Esophagus squamous epithelium (tissue), 5 donors: ENCODE results near the gene GTPBP4. TPM values are rescaled to one million over a fixed set of nuclear protein-coding genes. Genes with fewer than 3 reads are reported as not detected.

Source experiments
- DNase-seq: peaks from one replicate; lab custom pipeline; 2025; lab: John Stamatoyannopoulos, UW
- H3K27ac ChIP-seq, 4 donors: fragments of 200-600 bp; sonication (generic); one replicate each; pipeline ENCODE4 v1.5.1; 2016 to 2019; ENCODE audit warnings: mild to moderate bottlenecking in 1 of 4
- H3K27me3 ChIP-seq, 4 donors: fragments of 200-600 bp; sonication (generic); 1 replicate in 3 of 4; 2 replicates in 1 of 4; pipeline versions ENCODE4 v1.5.1 to v1.6.0; 2017 to 2021; ENCODE audit warnings: antibody characterized with exemption in 1 of 4
- H3K36me3 ChIP-seq, 3 donors: fragments of 200-600 bp; sonication (generic); one replicate each; pipeline ENCODE4 v1.5.1; 2016 to 2019
- H3K4me1 ChIP-seq, 3 donors: fragments of 200-600 bp; sonication (generic); one replicate each; pipeline ENCODE4 v1.5.1; 2017 to 2019
- H3K4me3 ChIP-seq, 4 donors: fragments of 200-600 bp; sonication (generic); 1 replicate in 3 of 4; 2 replicates in 1 of 4; pipeline ENCODE4 v1.5.1; 2016 to 2019; ENCODE audit warnings: mild to moderate bottlenecking in 2 of 4, moderate library complexity in 1 of 4
- H3K9me3 ChIP-seq, 3 donors: fragments of 200-600 bp; sonication (generic); one replicate each; pipeline ENCODE4 v1.5.1; 2016 to 2019
- CTCF ChIP-seq, 6 experiments: fragments of 450-650 bp in 4 of 6; fragments of 200-600 bp in 2 of 6; sonication (generic) in 2 of 6; IDR thresholded peaks; one replicate each; pipeline ENCODE4 v1.5.1; 2016 to 2019; ENCODE audit warnings: antibody characterized with exemption in 6 of 6, mild to moderate bottlenecking in 4 of 6, moderate library complexity in 4 of 6
- POLR2A ChIP-seq, 4 donors: fragments of 450-650 bp; IDR thresholded peaks; one replicate each; pipeline ENCODE4 v1.6.1; 2017; ENCODE audit warnings: antibody characterized with exemption in 4 of 4, mild to moderate bottlenecking in 4 of 4, moderate library complexity in 3 of 4
- WGBS, 2 donors: methylation state at CpG; one replicate each; pipeline ENCODE4 v1.1.5; 2018; 5-methylcytosine and 5-hydroxymethylcytosine counted together
- intact Hi-C: fragments of 100-400 bp; cut with DNase I; formaldehyde crosslinking; loops from one replicate; pipeline ENCODE4 v1.15.0; 2022
- total RNA-seq, 4 donors: library from RNA; depleted of rRNA; stranded (reverse); fragments of >200 nt; gene quantifications; one replicate each; pipeline ENCODE4 v1.1.0, GENCODE V29; 2016
- donor health status: DM: yes; HTN: yes; CAD: no.

Gene GTPBP4
- total RNA-seq, 4 donors from 2014 or later: 10.2 to 35.1 (median 23.1) TPM

GRCh38 chr10:945778-946177, 42.5 kb upstream of the GTPBP4 start:
- Histone ChIP-seq H3K4me3 (no peak overlapping the region), H3K36me3 (no peaks in the 10 kb centered on the region), H3K27me3 (no peaks in the 10 kb centered on the region), H3K27ac (no peak overlapping the region), H3K4me1 (peaks cover 0 to 25% (median 4%) of the 10 kb centered on the region in 3 donors), H3K9me3 (no peaks in the 10 kb centered on the region)
- WGBS, 2 donors: 88 to 96% methylated on average over 6 of the region's 6 CpGs
- intact Hi-C loops: no loop called here
- TF ChIP-seq CTCF (IDR thresholded peaks at IDR 0.05): no peak
- no peak for TF ChIP-seq POLR2A (IDR thresholded peaks at IDR 0.05)
- DNase-seq: no peak

GRCh38 chr10:947051-947450, 41.2 kb upstream of the GTPBP4 start:
- no peaks in the 10 kb centered on the region for H3K9me3 ChIP-seq
- intact Hi-C loops: no loop called here
- no peak for DNase-seq
- H3K36me3 ChIP-seq: no peaks in the 10 kb centered on the region
- H3K4me3 ChIP-seq: no peak overlapping the region
- peaks cover 0 to 25% (median 4%) of the 10 kb centered on the region in 3 donors for H3K4me1 ChIP-seq
- 46 to 86% methylated on average over 5 to 9 of the region's 9 CpGs for WGBS, 2 donors
- TF ChIP-seq POLR2A (IDR thresholded peaks at IDR 0.05): no peak
- TF ChIP-seq CTCF (IDR thresholded peaks at IDR 0.05): no peak
- H3K27ac ChIP-seq: peak overlapping the region in 2 of 4 donors; percentile 31 to 35
- H3K27me3 ChIP-seq: no peaks in the 10 kb centered on the region

- DNase-seq: no peak
- WGBS, 2 donors: 82 to 96% methylated on average over 7 to 10 of the region's 10 CpGs
- no peaks in the 10 kb centered on the region for H3K27me3 ChIP-seq
These were observed 40.4 kb upstream of the GTPBP4 start for GRCh38 chr10:947881-948280.

GRCh38 chr10:948347-948746, 39.9 kb upstream of the GTPBP4 start:
- intact Hi-C loops: no loop called here
- Histone ChIP-seq H3K27ac (no peak overlapping the region), H3K4me3 (no peak overlapping the region), H3K36me3 (no peaks in the 10 kb centered on the region), H3K9me3 (no peaks in the 10 kb centered on the region), H3K4me1 (peaks cover 0 to 24% (median 4%) of the 10 kb centered on the region in 3 donors), H3K27me3 (peaks cover 0 to under 1% (median 0%) of the 10 kb centered on the region in 4 donors)
- 87 to 93% methylated on average over 2 to 10 of the region's 10 CpGs for WGBS, 2 donors
- no peak for DNase-seq
- no peak for TF ChIP-seq POLR2A (IDR thresholded peaks at IDR 0.05)
- TF ChIP-seq CTCF (IDR thresholded peaks at IDR 0.05): no peak

More at GRCh38 chr10:947881-948280, 40.4 kb upstream of the GTPBP4 start:
- intact Hi-C loops: no loop called here
- Histone ChIP-seq H3K9me3 (no peaks in the 10 kb centered on the region), H3K4me3 (no peak overlapping the region), H3K27ac (no peak overlapping the region), H3K4me1 (peaks cover 0 to 25% (median 4%) of the 10 kb centered on the region in 3 donors), H3K36me3 (no peaks in the 10 kb centered on the region)
- no peak for TF ChIP-seq CTCF (IDR thresholded peaks at IDR 0.05)
- TF ChIP-seq POLR2A (IDR thresholded peaks at IDR 0.05): no peak

GRCh38 chr10:949446-949845, 38.8 kb upstream of the GTPBP4 start:
- Histone ChIP-seq H3K36me3 (no peaks in the 10 kb centered on the region), H3K27me3 (peaks cover 0 to 11% (median 0%) of the 10 kb centered on the region in 4 donors), H3K27ac (no peak overlapping the region), H3K4me3 (no peak overlapping the region), H3K4me1 (peaks cover 0 to 13% (median 0%) of the 10 kb centered on the region in 3 donors), H3K9me3 (no peaks in the 10 kb centered on the region)
- TF ChIP-seq CTCF (IDR thresholded peaks at IDR 0.05): no peak
- TF ChIP-seq POLR2A (IDR thresholded peaks at IDR 0.05): no peak
- WGBS, 2 donors: 73 to 80% methylated on average over 9 of the region's 9 CpGs
- intact Hi-C loops: no loop called here
- no peak for DNase-seq
